Osteocyte (in vitro differentiated cells): ENCODE data around the gene SPTBN1. TPM values are rescaled to one million over a fixed set of nuclear protein-coding genes. Genes with fewer than 3 reads are reported as not detected.

Source experiments
- DNase-seq: peaks from one replicate; pipeline ENCODE4 v3.0.0; 2021; ENCODE audit warnings: mixed read lengths; ENCODE audit not compliant: unreplicated experiment; ENCODE audit errors: extremely low spot score
- H3K27ac Mint-ChIP-seq: one replicate; pipeline ENCODE4 v1.8.0; 2021; ENCODE audit warnings: mild to moderate bottlenecking, mixed read lengths; ENCODE audit not compliant: unreplicated experiment
- H3K27me3 Mint-ChIP-seq: one replicate; pipeline ENCODE4 v1.8.0; 2021; ENCODE audit warnings: mixed read lengths; ENCODE audit not compliant: unreplicated experiment
- H3K36me3 Mint-ChIP-seq: one replicate; pipeline ENCODE4 v1.8.0; 2021; ENCODE audit warnings: mixed read lengths; ENCODE audit not compliant: unreplicated experiment
- H3K4me1 Mint-ChIP-seq: one replicate; pipeline ENCODE4 v1.8.0; 2021; ENCODE audit warnings: mixed read lengths; ENCODE audit not compliant: unreplicated experiment
- H3K4me3 Mint-ChIP-seq: one replicate; pipeline ENCODE4 v1.8.0; 2021; ENCODE audit warnings: mild to moderate bottlenecking, moderate library complexity, mixed read lengths; ENCODE audit not compliant: unreplicated experiment
- H3K9me3 Mint-ChIP-seq: one replicate; pipeline ENCODE4 v1.8.0; 2021; ENCODE audit warnings: mixed read lengths; ENCODE audit not compliant: unreplicated experiment
- total RNA-seq: library from RNA; stranded (reverse); gene quantifications from 2 replicates; pipeline ENCODE4 v1.2.1, GENCODE V29; 2021
- TF ChIP-seq, protein P1 (sequence below): fragments of 200-600 bp; sonication (generic); IDR thresholded peaks from 2 replicates; pipeline ENCODE4 v1.5.0; 2021; ENCODE audit warnings: antibody characterized with exemption, mild to moderate bottlenecking, moderate library complexity

Gene SPTBN1
- total RNA-seq, 1 donor from 2014 or later, result 248 TPM

DNA sequence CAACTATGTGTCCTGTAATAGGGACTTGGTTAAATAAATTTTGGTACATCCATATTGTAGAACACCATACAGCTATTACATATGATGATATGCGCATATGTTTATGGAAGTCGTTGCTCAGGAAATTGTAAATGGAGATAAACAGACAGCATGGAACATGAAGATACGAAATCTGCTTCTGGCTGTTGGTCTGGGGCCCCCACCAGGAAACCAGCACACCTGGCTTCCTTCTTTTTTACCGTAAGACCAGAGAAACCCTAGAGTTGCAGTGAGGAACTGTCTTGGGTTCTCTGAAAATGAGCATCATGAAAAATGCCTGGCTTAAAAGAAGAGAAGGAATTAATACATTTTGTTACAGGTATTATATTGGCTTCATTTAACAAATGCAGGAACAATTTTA, 40.8 kb downstream of the SPTBN1 start:
- peaks cover 3% of the 10 kb centered on the region for H3K36me3 Mint-ChIP-seq
- H3K9me3 Mint-ChIP-seq, result no peaks in the 10 kb centered on the region
- H3K4me3 Mint-ChIP-seq, result no peak overlapping the region
- H3K27me3 Mint-ChIP-seq, result no peaks in the 10 kb centered on the region
- TF ChIP-seq, protein P1, sequence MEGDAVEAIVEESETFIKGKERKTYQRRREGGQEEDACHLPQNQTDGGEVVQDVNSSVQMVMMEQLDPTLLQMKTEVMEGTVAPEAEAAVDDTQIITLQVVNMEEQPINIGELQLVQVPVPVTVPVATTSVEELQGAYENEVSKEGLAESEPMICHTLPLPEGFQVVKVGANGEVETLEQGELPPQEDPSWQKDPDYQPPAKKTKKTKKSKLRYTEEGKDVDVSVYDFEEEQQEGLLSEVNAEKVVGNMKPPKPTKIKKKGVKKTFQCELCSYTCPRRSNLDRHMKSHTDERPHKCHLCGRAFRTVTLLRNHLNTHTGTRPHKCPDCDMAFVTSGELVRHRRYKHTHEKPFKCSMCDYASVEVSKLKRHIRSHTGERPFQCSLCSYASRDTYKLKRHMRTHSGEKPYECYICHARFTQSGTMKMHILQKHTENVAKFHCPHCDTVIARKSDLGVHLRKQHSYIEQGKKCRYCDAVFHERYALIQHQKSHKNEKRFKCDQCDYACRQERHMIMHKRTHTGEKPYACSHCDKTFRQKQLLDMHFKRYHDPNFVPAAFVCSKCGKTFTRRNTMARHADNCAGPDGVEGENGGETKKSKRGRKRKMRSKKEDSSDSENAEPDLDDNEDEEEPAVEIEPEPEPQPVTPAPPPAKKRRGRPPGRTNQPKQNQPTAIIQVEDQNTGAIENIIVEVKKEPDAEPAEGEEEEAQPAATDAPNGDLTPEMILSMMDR, result no peak
- no peak for DNase-seq
- no peak overlapping the region for H3K27ac Mint-ChIP-seq
- peaks cover 37% of the 10 kb centered on the region for H3K4me1 Mint-ChIP-seq

DNA sequence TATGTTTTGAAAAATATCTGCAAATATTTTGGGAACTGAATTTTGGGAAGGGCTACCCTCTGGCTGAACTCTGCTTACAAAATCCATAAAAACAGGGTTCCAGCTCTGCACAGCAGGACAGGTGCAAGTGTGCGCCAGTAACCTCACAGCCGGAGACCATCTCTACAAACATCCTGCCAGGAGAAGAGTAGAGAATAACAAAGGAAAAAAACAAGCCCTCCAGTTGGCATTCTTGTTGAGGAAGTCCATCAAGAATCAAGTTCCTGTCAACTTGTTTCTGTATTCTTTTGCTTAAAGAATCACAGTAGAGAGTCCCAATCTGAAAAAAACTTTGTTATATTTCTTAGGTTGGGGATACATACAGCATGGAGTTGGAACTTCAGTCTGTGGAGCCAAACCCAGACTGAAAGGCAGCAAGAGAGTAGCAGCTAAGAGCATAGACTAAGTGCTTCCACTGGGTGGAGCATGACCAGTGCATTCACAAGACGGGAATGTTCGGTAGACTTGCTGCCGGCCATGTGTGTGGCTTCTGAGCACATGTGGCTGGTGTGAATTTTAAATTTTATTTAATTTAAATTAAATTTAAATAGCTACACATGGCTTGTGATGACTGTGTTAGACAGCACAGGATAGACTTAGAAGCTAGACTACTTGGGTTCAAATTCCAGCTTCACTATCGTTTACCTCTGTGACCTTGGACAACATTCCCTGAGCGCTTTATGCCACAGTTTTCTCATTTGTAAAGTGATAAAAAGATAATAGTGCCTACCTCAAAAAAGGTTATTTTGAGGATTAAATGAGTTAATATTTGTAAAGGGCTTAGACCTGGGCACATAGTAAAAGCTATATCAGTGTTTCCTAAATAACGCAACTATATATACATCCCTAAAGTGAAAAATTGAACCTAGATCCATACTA, 41.9 kb downstream of the SPTBN1 start:
- Mint-ChIP-seq H3K36me3 (peaks cover 3% of the 10 kb centered on the region), H3K4me1 (peaks cover 41% of the 10 kb centered on the region), H3K9me3 (no peaks in the 10 kb centered on the region), H3K4me3 (no peak overlapping the region), H3K27me3 (no peaks in the 10 kb centered on the region), H3K27ac (no peak overlapping the region)
- TF ChIP-seq, protein P1, result peak; percentile 40
- no peak for DNase-seq

DNA sequence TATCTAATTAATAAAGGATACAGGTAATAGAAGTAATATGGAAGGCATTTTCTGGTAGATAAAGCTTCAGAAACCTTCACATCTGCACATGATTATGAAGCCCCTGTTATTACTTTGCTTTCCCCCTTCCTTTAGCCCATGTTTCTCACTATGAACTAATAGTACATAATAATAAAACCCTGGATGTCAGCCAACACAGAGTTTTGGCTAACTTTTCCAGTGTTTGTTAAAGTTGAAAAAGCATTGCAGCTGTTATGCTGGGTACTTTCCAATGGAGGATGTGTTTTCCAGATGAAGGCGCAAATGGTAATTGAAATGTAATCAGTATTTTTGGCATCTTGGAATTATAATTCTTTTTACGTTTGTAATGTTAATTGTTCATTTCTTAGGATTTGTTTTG, 43.5 kb downstream of the SPTBN1 start:
- Mint-ChIP-seq H3K27ac (no peak overlapping the region), H3K9me3 (no peaks in the 10 kb centered on the region)

DNA sequence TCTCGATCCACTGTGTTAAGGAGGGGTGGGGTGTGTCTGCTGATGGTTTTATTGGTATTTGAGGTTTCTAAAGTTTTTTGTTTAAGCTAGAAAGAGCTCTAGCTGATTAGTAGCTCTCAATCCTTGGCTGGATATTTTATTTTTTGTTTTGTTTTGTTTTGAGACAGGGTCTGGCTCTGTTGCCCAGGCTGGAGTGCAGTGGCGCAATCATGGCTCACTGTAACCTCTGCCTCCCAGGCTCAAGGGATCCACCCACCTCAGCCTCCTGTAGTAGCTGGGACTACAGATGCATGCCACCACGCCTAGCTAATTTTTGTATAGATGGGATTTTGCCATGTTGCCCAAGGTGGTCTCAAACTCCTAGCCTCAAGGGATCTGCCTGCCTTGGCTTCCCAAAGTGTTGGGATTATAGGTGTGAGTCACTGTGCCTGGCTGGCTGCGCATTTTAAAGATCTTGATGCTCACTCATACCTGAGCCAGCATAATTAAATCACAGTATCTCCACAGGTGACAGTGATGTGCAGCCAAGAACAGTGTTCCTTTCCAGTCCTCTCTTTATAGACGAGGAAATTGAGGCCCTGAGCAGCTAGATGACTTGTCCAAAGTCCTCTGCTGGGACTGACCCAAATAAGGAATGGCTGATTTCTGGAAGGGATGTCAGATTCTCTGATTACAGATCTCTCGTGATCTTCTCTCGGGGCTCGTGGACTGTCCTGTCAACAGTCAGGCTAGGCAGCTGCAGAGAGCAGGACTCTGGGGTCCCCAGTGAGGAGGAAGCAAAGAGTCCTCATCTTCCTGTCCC, 44.5 kb downstream of the SPTBN1 start:
- TF ChIP-seq, protein P1, result no peak
- Mint-ChIP-seq H3K9me3 (no peaks in the 10 kb centered on the region), H3K27me3 (no peaks in the 10 kb centered on the region), H3K4me3 (no peak overlapping the region), H3K27ac (no peak overlapping the region), H3K4me1 (peaks cover 53% of the 10 kb centered on the region), H3K36me3 (peaks cover 3% of the 10 kb centered on the region)
- DNase-seq, result no peak

More for the DNA sequence above, 43.5 kb downstream of the SPTBN1 start:
- Mint-ChIP-seq H3K36me3 (peaks cover 3% of the 10 kb centered on the region), H3K27me3 (no peaks in the 10 kb centered on the region), H3K4me1 (peaks cover 50% of the 10 kb centered on the region), H3K4me3 (no peak overlapping the region)
- TF ChIP-seq, protein P1, result no peak
- no peak for DNase-seq

DNA sequence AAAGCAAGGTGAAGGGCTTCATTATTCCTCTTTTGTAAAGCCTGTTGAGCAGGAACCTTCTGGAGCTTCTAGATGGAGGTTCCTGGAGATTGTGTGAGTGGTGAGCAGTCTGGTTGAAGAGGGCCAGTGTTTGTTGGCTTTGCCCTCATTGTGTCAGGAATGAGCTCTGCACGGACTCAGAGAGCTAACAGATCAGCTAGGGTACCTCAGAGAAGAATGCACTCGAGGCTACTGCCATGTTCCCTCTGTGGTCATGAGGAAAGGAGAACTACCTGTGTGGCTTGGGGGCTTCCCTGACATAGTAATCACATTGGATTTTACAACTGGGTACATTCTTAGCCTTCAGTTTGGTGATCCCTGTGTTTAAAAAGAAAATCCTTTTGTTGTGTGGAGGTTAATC, 46.6 kb downstream of the SPTBN1 start:
- H3K4me3 Mint-ChIP-seq, result no peak overlapping the region
- H3K27me3 Mint-ChIP-seq, result no peaks in the 10 kb centered on the region
- H3K36me3 Mint-ChIP-seq, result peaks cover 3% of the 10 kb centered on the region
- TF ChIP-seq, protein P1, result no peak
- peaks cover 47% of the 10 kb centered on the region for H3K4me1 Mint-ChIP-seq
- no peak for DNase-seq
- no peaks in the 10 kb centered on the region for H3K9me3 Mint-ChIP-seq
- no peak overlapping the region for H3K27ac Mint-ChIP-seq
